Measurements from ENCODE around the gene FAU. TPM values are rescaled to one million over a fixed set of nuclear protein-coding genes. Genes with fewer than 3 reads are reported as not detected.

Gene FAU
- total RNA-seq, 1 donor from 2014 or later: 1,020 TPM

- DNase-seq (ENCODE audit: low spot score): no peak
- no peaks in the 10 kb centered on the region for H3K9me3 Mint-ChIP-seq
- intact Hi-C loops (cut with micrococcal nuclease): no loop called here
- peaks cover 18% of the 10 kb centered on the region for H3K36me3 Mint-ChIP-seq (ENCODE audit: low read depth)
- peaks cover 36% of the 10 kb centered on the region for H3K4me1 Mint-ChIP-seq (ENCODE audit: low read depth)
- no peak overlapping the region for H3K4me3 Mint-ChIP-seq
- H3K27ac Mint-ChIP-seq: no peak overlapping the region
- H3K27me3 Mint-ChIP-seq (ENCODE audit: insufficient read depth): peaks cover 2% of the 10 kb centered on the region
Observed at GRCh38 chr11:65107078-65107477, 14.9 kb downstream of the FAU start.

DNA sequence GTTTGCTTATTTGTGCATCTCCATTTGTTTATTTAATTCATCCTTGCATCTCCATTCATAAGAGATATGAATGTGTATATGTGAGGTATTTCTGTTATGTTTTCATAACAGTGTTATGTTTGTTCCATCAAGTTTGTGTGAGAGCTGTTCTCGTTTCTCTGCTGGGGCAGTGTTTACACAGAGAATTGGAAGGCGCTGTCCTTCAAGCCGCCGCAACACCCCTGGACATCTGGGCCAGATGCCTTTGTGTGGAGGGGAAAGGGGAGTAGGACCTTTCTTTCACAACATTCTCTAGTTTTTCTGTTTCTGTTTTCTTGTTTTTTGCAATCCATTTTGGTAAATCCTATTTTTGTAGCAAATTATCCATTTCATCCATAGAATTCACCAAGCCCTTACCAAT is 17.3 kb downstream of the FAU start:
- peaks cover 15% of the 10 kb centered on the region for H3K36me3 Mint-ChIP-seq (ENCODE audit: low read depth)
- H3K4me1 Mint-ChIP-seq (ENCODE audit: low read depth): peaks cover 16% of the 10 kb centered on the region
- H3K27me3 Mint-ChIP-seq (ENCODE audit: insufficient read depth): no peaks in the 10 kb centered on the region
- peak overlapping the region; percentile 42 for H3K27ac Mint-ChIP-seq
- H3K9me3 Mint-ChIP-seq: no peaks in the 10 kb centered on the region
- no peak overlapping the region for H3K4me3 Mint-ChIP-seq
- no peak for DNase-seq (ENCODE audit: low spot score)
- intact Hi-C loops (cut with micrococcal nuclease): no loop called here

GRCh38 chr11:65103476-65103875 is 18.5 kb downstream of the FAU start:
- Mint-ChIP-seq H3K27ac (no peak overlapping the region), H3K4me1 (ENCODE audit: low read depth) (peaks cover 16% of the 10 kb centered on the region), H3K36me3 (ENCODE audit: low read depth) (peaks cover 17% of the 10 kb centered on the region), H3K27me3 (ENCODE audit: insufficient read depth) (no peaks in the 10 kb centered on the region), H3K9me3 (no peaks in the 10 kb centered on the region), H3K4me3 (no peak overlapping the region)
- no peak for DNase-seq (ENCODE audit: low spot score)
- intact Hi-C loops (cut with micrococcal nuclease): no loop called here

DNA sequence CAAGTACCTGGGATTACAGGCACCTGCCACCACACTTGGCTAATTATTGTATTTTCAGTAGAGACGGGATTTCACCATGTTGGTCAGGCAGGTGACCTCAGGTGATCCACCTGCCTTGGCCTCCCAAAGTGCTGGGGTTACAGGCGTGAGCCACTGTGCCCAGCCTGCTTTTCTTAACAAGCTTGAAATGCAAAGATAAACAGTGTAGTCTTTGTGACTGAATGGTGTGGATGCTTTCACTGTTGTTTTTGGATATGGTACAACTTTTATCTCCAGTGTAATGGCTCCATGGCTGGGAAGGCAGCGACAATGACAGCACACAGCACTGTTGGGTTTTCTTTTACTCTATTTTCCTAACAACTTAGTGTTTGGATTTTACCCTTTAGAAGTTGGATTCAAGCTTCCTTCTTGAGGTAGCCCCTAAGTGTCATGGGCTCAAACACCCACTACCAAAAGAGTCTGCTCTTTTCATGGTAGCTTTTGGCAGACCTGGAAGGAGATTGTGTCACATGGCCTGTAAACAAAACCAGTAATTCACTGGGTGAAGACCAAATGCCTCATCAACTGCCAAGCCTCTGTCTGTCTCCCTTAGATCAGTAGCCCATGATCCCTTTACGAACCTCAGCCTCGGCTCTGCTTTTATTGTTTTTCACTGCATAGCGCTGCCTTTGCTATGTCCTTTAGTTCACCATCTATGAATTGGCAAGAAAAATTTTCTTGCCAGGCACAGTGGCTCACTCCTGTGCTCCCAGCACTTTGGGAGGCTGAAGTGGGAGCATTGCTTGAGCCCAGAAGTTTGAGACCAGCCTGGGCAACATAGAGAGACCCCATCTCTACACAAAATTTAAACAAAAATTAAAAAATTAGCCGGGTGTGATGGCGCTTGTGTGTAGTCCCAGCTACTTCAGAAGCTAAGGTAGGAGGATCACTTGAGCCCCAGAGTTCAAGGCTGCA is 19.5 kb downstream of the FAU start:
- no peak overlapping the region for H3K27ac Mint-ChIP-seq
- H3K4me1 Mint-ChIP-seq (ENCODE audit: low read depth): peaks cover 16% of the 10 kb centered on the region
- H3K27me3 Mint-ChIP-seq (ENCODE audit: insufficient read depth): no peaks in the 10 kb centered on the region
- peaks cover 19% of the 10 kb centered on the region for H3K36me3 Mint-ChIP-seq (ENCODE audit: low read depth)
- intact Hi-C loops (cut with micrococcal nuclease): no loop called here
- no peak overlapping the region for H3K4me3 Mint-ChIP-seq
- no peaks in the 10 kb centered on the region for H3K9me3 Mint-ChIP-seq
- DNase-seq (ENCODE audit: low spot score): no peak

DNA sequence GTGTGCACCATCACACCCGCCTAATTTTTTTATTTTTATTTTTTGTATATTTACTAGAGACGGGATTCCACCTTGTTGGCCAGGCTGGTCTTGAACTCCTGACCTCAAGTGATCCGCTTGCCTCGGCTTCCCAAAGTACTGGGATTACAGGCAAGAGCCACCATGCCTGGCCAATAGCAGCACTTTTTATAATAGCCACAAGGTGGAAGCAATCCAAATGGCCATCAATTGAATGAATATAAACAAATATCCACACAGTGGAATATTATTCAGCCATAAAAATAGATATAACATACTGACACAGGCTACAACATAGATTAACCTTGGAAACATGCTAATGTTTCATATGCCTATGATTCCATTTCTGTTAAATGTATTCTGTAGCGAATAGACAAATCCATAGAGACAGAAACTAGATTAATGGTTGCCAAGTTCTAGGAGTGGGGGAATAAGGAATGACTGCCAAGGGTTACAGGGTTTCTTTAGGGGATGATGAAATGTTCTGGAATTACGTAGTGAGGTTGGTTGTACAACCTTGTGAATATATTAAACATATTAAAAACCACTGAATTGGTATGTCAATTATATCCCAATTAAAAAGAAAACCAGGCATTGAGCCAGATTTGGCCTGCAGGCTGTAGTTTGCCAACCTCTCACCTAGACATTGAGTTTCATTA is 21.1 kb downstream of the FAU start:
- Mint-ChIP-seq H3K9me3 (no peaks in the 10 kb centered on the region), H3K4me1 (ENCODE audit: low read depth) (peaks cover 19% of the 10 kb centered on the region), H3K27ac (no peak overlapping the region), H3K4me3 (no peak overlapping the region), H3K36me3 (ENCODE audit: low read depth) (peaks cover 16% of the 10 kb centered on the region), H3K27me3 (ENCODE audit: insufficient read depth) (no peaks in the 10 kb centered on the region)
- DNase-seq (ENCODE audit: low spot score): no peak
- intact Hi-C loops (cut with micrococcal nuclease): no loop called here

DNA sequence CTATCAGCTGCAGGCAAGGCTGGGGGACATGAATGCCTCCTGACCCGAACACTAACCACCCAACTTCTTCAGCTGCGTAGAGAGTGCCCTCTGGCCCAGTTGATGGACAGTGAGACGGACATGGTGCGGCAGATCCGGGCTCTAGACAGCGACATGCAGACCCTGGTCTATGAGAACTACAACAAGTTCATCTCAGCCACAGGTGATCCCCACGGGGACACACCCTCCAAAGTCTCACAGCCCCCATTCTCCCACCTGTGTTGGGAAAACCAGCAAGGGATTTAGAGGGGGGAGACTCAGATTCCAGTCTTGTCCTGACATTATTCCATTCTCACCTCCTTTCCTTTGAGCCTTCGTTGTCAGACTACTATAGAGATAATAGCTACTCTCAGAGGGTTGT is 25.0 kb downstream of the FAU start:
- no peak for DNase-seq (ENCODE audit: low spot score)
- Mint-ChIP-seq H3K4me3 (peak overlapping the region; percentile 91), H3K36me3 (ENCODE audit: low read depth) (peaks cover 5% of the 10 kb centered on the region), H3K27me3 (ENCODE audit: insufficient read depth) (no peaks in the 10 kb centered on the region), H3K27ac (no peak overlapping the region), H3K4me1 (ENCODE audit: low read depth) (peaks cover 11% of the 10 kb centered on the region), H3K9me3 (no peaks in the 10 kb centered on the region)
- intact Hi-C loops (cut with micrococcal nuclease): loop anchor here (1.0 kb wide), 9 partner anchors 13 to 180 kb away; partner anchors contain the start of genes ARL2, ATG2A, CDCA5 and FAU

DNA sequence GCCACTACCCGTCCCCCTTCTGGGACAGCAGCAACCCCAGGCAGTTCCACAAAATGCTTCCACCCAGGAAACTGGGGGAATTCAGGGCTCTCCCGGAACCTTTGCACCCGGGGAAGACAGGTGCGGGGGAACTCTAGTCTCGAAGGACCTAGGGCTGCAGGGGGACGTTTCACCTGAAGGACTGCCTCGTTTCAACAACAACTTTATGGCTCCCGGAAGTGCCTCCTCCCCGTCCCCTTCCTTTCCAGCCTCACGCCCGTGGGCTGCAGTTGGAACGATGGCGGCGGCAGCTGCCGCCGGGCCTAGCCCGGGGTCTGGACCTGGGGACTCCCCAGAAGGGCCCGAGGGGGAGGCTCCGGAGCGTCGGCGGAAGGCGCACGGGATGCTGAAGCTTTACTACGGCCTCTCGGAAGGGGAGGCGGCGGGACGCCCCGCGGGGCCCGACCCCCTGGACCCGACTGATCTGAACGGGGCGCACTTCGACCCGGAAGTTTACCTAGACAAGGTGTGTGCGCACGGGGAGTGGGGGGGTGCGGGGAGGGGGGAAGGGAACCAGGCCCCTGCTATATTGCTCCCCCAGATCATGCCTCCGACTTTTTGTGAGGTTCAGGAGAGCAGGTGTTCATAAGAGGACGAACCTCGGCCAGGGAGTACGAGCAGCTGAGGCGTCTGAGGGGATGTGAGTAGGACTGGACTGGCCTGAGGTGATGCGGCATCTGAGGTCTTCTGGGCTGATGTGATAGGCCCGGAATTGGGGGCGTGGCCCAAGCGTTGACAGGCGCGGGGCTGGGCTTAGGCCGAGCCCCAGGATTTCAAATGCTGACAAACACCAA is 25.7 kb downstream of the FAU start, which contains the start of gene VPS51:
Gene VPS51, plus strand, starts transcription at position 241 of the 833 bp plus-strand sequence. Its CDS starts 37 bp downstream, at position 278.
- Mint-ChIP-seq H3K27me3 (ENCODE audit: insufficient read depth) (no peaks in the 10 kb centered on the region), H3K4me1 (ENCODE audit: low read depth) (peaks cover 11% of the 10 kb centered on the region), H3K36me3 (ENCODE audit: low read depth) (peaks cover 5% of the 10 kb centered on the region), H3K9me3 (no peaks in the 10 kb centered on the region), H3K4me3 (peak within 1 kb of the TSS; percentile 91), H3K27ac (peak within 1 kb of the TSS; percentile 94)
- peak; percentile 80 for DNase-seq (ENCODE audit: low spot score)
- intact Hi-C loops (cut with micrococcal nuclease): loop anchor here (1.0 kb wide), 9 partner anchors 12 to 179 kb away; partner anchors contain the start of genes ARL2, ATG2A, CDCA5 and FAU

- no peak for DNase-seq (ENCODE audit: low spot score)
- Mint-ChIP-seq H3K9me3 (no peaks in the 10 kb centered on the region), H3K27me3 (ENCODE audit: insufficient read depth) (no peaks in the 10 kb centered on the region), H3K36me3 (ENCODE audit: low read depth) (peaks cover 5% of the 10 kb centered on the region), H3K4me1 (ENCODE audit: low read depth) (peaks cover 11% of the 10 kb centered on the region), H3K27ac (peak overlapping the region; percentile 94), H3K4me3 (peak overlapping the region; percentile 91)
- intact Hi-C loops (cut with micrococcal nuclease): no loop called here
Observed at GRCh38 chr11:65095427-65095826, 26.5 kb downstream of the FAU start.

- intact Hi-C loops (cut with micrococcal nuclease): no loop called here
Observed at GRCh38 chr11:65090628-65091027, 31.3 kb downstream of the FAU start.

DNA sequence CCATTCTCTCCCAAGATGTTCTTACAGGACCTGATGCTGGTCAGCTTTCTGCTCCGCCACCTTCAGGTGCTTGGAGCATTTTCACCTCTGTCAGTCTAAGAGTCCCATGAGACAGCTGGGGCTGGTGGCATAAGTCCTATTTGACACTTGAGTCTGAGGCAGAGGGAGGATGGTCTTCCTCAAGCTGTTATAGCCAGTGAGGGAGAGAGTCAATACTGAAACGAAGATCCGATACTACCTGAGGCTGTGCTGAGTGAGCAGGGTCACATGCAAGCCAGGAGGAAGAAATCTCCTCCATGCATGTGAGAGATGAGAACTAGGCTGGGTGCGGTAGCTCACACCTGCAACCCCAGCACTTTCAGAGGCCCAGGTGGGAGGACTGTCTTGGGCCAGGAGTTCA is 32.3 kb downstream of the FAU start:
- no peak for DNase-seq (ENCODE audit: low spot score)
- no peaks in the 10 kb centered on the region for H3K27me3 Mint-ChIP-seq (ENCODE audit: insufficient read depth)
- intact Hi-C loops (cut with micrococcal nuclease): no loop called here

More at GRCh38 chr11:65090628-65091027, 31.3 kb downstream of the FAU start:
- Mint-ChIP-seq H3K9me3 (no peaks in the 10 kb centered on the region), H3K4me3 (no peak overlapping the region), H3K27me3 (ENCODE audit: insufficient read depth) (no peaks in the 10 kb centered on the region), H3K4me1 (ENCODE audit: low read depth) (peaks cover 5% of the 10 kb centered on the region), H3K36me3 (ENCODE audit: low read depth) (peaks cover 21% of the 10 kb centered on the region), H3K27ac (no peak overlapping the region)
- no peak for DNase-seq (ENCODE audit: low spot score)

DNA sequence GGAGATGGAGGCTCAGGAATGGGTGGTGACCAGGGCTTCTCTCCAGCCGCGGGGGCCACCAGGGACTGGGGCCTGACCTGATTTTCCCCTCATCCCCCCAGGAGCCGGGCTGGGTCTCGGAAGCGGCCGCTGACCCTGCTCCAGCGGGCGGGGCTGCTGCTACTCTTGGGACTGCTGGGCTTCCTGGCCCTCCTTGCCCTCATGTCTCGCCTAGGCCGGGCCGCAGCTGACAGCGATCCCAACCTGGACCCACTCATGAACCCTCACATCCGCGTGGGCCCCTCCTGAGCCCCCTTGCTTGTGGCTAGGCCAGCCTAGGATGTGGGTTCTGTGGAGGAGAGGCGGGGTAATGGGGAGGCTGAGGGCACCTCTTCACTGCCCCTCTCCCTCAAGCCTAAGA is 34.1 kb downstream of the FAU start:
- Mint-ChIP-seq H3K4me3 (no peak overlapping the region), H3K36me3 (ENCODE audit: low read depth) (peaks cover 26% of the 10 kb centered on the region), H3K4me1 (ENCODE audit: low read depth) (peaks cover 31% of the 10 kb centered on the region), H3K27me3 (ENCODE audit: insufficient read depth) (no peaks in the 10 kb centered on the region), H3K9me3 (no peaks in the 10 kb centered on the region), H3K27ac (no peak overlapping the region)
- intact Hi-C loops (cut with micrococcal nuclease): no loop called here
- DNase-seq (ENCODE audit: low spot score): no peak

More for the DNA sequence above, 32.3 kb downstream of the FAU start:
- Mint-ChIP-seq H3K27ac (no peak overlapping the region), H3K9me3 (no peaks in the 10 kb centered on the region), H3K4me1 (ENCODE audit: low read depth) (peaks cover 13% of the 10 kb centered on the region), H3K36me3 (ENCODE audit: low read depth) (peaks cover 22% of the 10 kb centered on the region), H3K4me3 (no peak overlapping the region)

DNA sequence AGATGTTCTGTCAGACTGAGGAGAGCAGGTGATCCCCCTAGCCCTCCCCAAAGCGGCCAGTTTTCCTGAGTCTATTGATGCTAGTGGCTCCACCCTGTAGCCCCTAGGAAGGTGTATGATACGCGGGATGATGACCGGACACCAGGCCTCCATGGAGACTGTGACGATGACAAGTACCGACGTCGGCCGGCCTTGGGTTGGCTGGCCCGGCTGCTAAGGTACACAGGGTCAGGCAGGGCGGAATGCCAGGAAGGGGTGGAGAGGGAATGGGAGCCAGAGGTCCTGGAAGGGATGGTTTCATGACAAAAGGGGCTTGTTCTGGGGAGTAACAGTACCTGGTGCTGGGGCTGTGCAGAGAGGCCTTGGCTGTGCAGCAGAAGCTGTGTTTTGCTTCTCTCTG is 34.7 kb downstream of the FAU start:
- Mint-ChIP-seq H3K4me3 (no peak overlapping the region), H3K9me3 (no peaks in the 10 kb centered on the region), H3K4me1 (ENCODE audit: low read depth) (peaks cover 37% of the 10 kb centered on the region), H3K27me3 (ENCODE audit: insufficient read depth) (no peaks in the 10 kb centered on the region), H3K27ac (no peak overlapping the region), H3K36me3 (ENCODE audit: low read depth) (peaks cover 29% of the 10 kb centered on the region)
- no peak for DNase-seq (ENCODE audit: low spot score)
- intact Hi-C loops (cut with micrococcal nuclease): no loop called here

Data from activated T-helper 1 cell treated with anti-CD3 and anti-CD28 coated beads, Interleukin-12 subunit alpha, Interleukin-12 subunit beta, Interleukin-2, Interleukin-4 antibody, amounts not matched to agents 30 ng/mL and 10 ng/mL and 1 ng/mL, durations not matched to agents 14 hours and 24 hours and 36 hours (primary cell).